ENCODE data around the gene ATP5F1B. TPM values are rescaled to one million over a fixed set of nuclear protein-coding genes. Genes with fewer than 3 reads are reported as not detected.

ATP5F1B gene
- total RNA-seq, 1 experiment from 2014 or later: 1,064 TPM

- peak; percentile 3 for DNase-seq (ENCODE audit: low spot score)
- peaks cover 25% of the 10 kb centered on the region for H3K4me1 Mint-ChIP-seq
- ChIA-PET POLR2A (interaction anchor here (0.6 to 1.7 kb wide), 3 partner anchors 10 to 599 kb away, joined by 4 to 10 read pairs (median 5); no protein-coding TSS in a partner anchor), CTCF (interaction anchor here (0.6 to 2.3 kb wide), 2 partner anchors 50 to 78 kb away, joined by 3 to 10 read pairs; no protein-coding TSS in a partner anchor)
- H3K4me3 Mint-ChIP-seq: peak overlapping the region; percentile 99
- H3K36me3 Mint-ChIP-seq: peaks cover 43% of the 10 kb centered on the region
- H3K9me3 Mint-ChIP-seq: no peaks in the 10 kb centered on the region
- no peaks in the 10 kb centered on the region; the same call in 1 of the 2 replicates for H3K27me3 Mint-ChIP-seq (ENCODE audit: low read depth)
- no peak for ATAC-seq
- no peak for TF ChIP-seq FOXK1 (CRISPR knock-in tag; IDR thresholded peaks at IDR 0.05)
- no peak for TF ChIP-seq JAZF1 (CRISPR knock-in tag; IDR thresholded peaks at IDR 0.05)
- no peak for TF ChIP-seq MYBL2 (CRISPR knock-in tag; IDR thresholded peaks at IDR 0.05)
- TF ChIP-seq TEAD1 (CRISPR knock-in tag; IDR thresholded peaks at IDR 0.05): no peak
- no peak for TF ChIP-seq NFYB (CRISPR knock-in tag; conservative IDR thresholded peaks at IDR 0.05; ENCODE audit: low read depth)
- TF ChIP-seq ZNF138 (CRISPR knock-in tag; conservative IDR thresholded peaks at IDR 0.05): no peak
- no peak for TF ChIP-seq ESRRA (CRISPR knock-in tag; IDR thresholded peaks at IDR 0.05; ENCODE audit: borderline replicate concordance)
- TF ChIP-seq E2F4 (CRISPR knock-in tag; IDR thresholded peaks at IDR 0.05; ENCODE audit: borderline replicate concordance, low read depth): no peak
- no peak for TF ChIP-seq ZNF512 (CRISPR knock-in tag; IDR thresholded peaks at IDR 0.05; ENCODE audit: borderline replicate concordance)
- TF ChIP-seq NR1H2 (CRISPR knock-in tag; IDR thresholded peaks at IDR 0.05): no peak
- TF ChIP-seq ATF1 (CRISPR knock-in tag; IDR thresholded peaks at IDR 0.05): no peak
- no peak for TF ChIP-seq ZNF317 (CRISPR knock-in tag; IDR thresholded peaks at IDR 0.05; ENCODE audit: borderline replicate concordance, low read depth)
- no peak for TF ChIP-seq OVOL2 (CRISPR knock-in tag; IDR thresholded peaks at IDR 0.05; ENCODE audit: borderline replicate concordance)
- H3K27ac Mint-ChIP-seq: peak overlapping the region; percentile 67
These were observed 39.1 kb upstream of the ATP5F1B start for GRCh38 chr12:56684745-56685359.

- ChIA-PET CTCF (interaction anchor here (2.2 kb wide), 1 partner anchor 46 kb away, joined by 8 read pairs; no protein-coding TSS in a partner anchor), POLR2A (interaction anchor here (0.8 kb wide), 1 partner anchor 43 kb away, joined by 3 read pairs; the partner anchor contains the start of gene NACA)
- Mint-ChIP-seq H3K27ac (peak overlapping the region; percentile 92), H3K4me1 (peaks cover 41% of the 10 kb centered on the region), H3K27me3 (ENCODE audit: low read depth) (no peaks in the 10 kb centered on the region; the same call in 1 of the 2 replicates), H3K36me3 (peaks cover 53% of the 10 kb centered on the region), H3K9me3 (no peaks in the 10 kb centered on the region), H3K4me3 (no peak overlapping the region)
- ATAC-seq (no peak), DNase-seq (ENCODE audit: low spot score) (no peak)
- peak; percentile 84; the same call in 1 of the 2 replicates for TF ChIP-seq ZNF121 (CRISPR knock-in tag; IDR thresholded peaks at IDR 0.05)
- no peak for TF ChIP-seq ELF4 (CRISPR knock-in tag; IDR thresholded peaks at IDR 0.05; ENCODE audit: low read depth)
These were observed 36.5 kb upstream of the ATP5F1B start for GRCh38 chr12:56682323-56682722.

DNA sequence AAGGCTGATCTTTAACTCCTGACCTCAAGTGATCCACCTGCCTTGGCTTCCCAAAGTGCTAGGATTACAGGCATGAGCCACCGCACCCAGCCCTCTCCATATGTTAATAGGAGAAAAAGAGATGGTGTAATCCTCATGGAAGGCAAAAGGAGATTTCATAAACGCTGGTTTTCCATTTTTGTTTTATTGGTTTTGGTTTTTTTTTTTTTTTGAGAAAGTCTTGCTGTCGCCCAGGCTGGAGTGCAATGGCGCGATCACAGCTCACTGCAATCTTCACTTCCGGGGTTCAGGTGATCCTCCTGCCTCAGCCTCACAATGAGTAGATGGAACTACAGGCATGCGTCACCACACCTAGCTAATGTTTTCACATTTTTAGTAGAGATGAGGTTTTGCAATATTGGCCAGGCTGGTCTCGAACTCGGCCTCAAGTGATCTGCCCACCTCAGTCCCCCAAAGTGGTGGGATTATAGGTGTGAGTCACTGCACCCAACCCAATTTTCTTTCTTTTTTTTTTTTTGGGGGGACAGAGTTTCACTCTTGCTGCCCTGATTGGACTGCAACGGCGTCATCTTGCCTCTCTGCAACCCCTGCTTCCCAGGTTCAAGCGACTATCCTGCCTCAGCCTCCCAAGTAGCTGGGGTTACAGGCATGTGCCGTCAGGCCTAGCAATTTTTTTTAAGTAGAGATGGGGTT lies 34.2 kb upstream of the ATP5F1B start:
- ChIA-PET CTCF (interaction anchor here (0.6 kb wide), 1 partner anchor 13 kb away, joined by 3 read pairs; no protein-coding TSS in a partner anchor), POLR2A (interaction anchor here (0.6 to 0.7 kb wide), 2 partner anchors 10 to 364 kb away, joined by 4 to 5 read pairs; partner anchors contain the start of gene CNPY2)
- H3K4me1 Mint-ChIP-seq: peaks cover 44% of the 10 kb centered on the region
- peak overlapping the region; percentile 58; the same call in 1 of the 2 replicates for H3K27ac Mint-ChIP-seq
- TF ChIP-seq RELA (CRISPR knock-in tag; IDR thresholded peaks at IDR 0.05; ENCODE audit: borderline replicate concordance) (no peak), ZNF219 (CRISPR knock-in tag; IDR thresholded peaks at IDR 0.05; ENCODE audit: borderline replicate concordance) (no peak), GTF2I (CRISPR knock-in tag; conservative IDR thresholded peaks at IDR 0.05) (no peak)
- no peaks in the 10 kb centered on the region for H3K9me3 Mint-ChIP-seq
- peaks cover 39% of the 10 kb centered on the region for H3K36me3 Mint-ChIP-seq
- ATAC-seq: no peak
- peak; percentile 5 for DNase-seq (ENCODE audit: low spot score)
- H3K4me3 Mint-ChIP-seq: no peak overlapping the region
- H3K27me3 Mint-ChIP-seq (ENCODE audit: low read depth): no peaks in the 10 kb centered on the region
